Neutrophil (primary cell): ENCODE data around the gene RPS6KA4.

ENCODE experiments used
- H3K27ac ChIP-seq: fragments of 200-600 bp; sonication (generic); 2 replicates; pipeline ENCODE4 v1.5.1; 2016; ENCODE audit warnings: mild to moderate bottlenecking, moderate library complexity
- H3K27me3 ChIP-seq: fragments of 200-600 bp; sonication (generic); 2 replicates; pipeline ENCODE4 v1.6.0; 2016; ENCODE audit warnings: mild to moderate bottlenecking
- H3K36me3 ChIP-seq: fragments of 200-600 bp; sonication (generic); 2 replicates; pipeline ENCODE4 v1.5.1; 2017
- H3K4me1 ChIP-seq, 2 experiments: fragments of 200-600 bp in 1 of 2; sonication (generic) in 1 of 2; 1 replicate in 1 of 2; 2 replicates in 1 of 2; pipeline versions ENCODE4 v1.5.1 to v1.6.1; 2013 to 2016; ENCODE audit warnings: low read depth in 1 of 2, low read length in 1 of 2, mild to moderate bottlenecking in 1 of 2, moderate library complexity in 1 of 2; ENCODE audit not compliant: control insufficient read depth in 1 of 2, insufficient read depth in 1 of 2
- H3K4me3 ChIP-seq, 2 experiments: fragments of 200-600 bp in 1 of 2; sonication (generic) in 1 of 2; 1 replicate in 1 of 2; 2 replicates in 1 of 2; pipeline ENCODE4 v1.5.1; 2013 to 2016; ENCODE audit warnings: low read depth in 1 of 2, low read length in 1 of 2, mild to moderate bottlenecking in 1 of 2, moderate library complexity in 1 of 2
- H3K9me3 ChIP-seq: fragments of 200-600 bp; sonication (generic); 2 replicates; pipeline ENCODE4 v1.5.1; 2016
- TF ChIP-seq, protein P1 (sequence below): fragments of 200-600 bp; sonication (generic); IDR thresholded peaks from 2 replicates; pipeline ENCODE4 v1.5.1; 2016; ENCODE audit warnings: antibody characterized with exemption

RPS6KA4 gene

DNA sequence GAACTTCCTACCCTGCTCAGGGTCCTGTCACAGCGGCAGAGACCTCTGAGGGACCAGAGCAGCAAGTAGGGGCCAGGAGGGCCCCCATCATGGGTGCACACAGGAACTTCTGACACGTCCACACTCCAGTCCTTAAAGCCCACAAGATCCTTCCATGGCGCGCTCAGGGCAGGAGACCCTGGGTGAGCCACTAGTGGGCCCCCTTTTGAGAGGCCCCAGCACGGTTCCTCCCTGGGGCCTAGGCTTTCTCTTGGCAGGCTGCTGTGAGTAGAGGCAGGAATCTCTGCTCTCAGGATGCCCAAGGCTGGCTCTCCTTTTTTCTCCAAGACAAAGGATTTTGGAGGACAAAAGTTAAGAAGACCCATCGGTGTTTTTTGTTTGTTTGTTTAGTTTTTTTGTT is 22.4 kb downstream of the RPS6KA4 start:
- no peak overlapping the region for H3K4me3 ChIP-seq
- H3K4me1 ChIP-seq, result peaks cover 14 to 16% of the 10 kb centered on the region in 2 experiments
- H3K27me3 ChIP-seq, result no peaks in the 10 kb centered on the region
- H3K9me3 ChIP-seq, result no peaks in the 10 kb centered on the region
- H3K36me3 ChIP-seq, result no peaks in the 10 kb centered on the region
- TF ChIP-seq, protein P1, sequence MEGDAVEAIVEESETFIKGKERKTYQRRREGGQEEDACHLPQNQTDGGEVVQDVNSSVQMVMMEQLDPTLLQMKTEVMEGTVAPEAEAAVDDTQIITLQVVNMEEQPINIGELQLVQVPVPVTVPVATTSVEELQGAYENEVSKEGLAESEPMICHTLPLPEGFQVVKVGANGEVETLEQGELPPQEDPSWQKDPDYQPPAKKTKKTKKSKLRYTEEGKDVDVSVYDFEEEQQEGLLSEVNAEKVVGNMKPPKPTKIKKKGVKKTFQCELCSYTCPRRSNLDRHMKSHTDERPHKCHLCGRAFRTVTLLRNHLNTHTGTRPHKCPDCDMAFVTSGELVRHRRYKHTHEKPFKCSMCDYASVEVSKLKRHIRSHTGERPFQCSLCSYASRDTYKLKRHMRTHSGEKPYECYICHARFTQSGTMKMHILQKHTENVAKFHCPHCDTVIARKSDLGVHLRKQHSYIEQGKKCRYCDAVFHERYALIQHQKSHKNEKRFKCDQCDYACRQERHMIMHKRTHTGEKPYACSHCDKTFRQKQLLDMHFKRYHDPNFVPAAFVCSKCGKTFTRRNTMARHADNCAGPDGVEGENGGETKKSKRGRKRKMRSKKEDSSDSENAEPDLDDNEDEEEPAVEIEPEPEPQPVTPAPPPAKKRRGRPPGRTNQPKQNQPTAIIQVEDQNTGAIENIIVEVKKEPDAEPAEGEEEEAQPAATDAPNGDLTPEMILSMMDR, result no peak
- no peak overlapping the region for H3K27ac ChIP-seq

DNA sequence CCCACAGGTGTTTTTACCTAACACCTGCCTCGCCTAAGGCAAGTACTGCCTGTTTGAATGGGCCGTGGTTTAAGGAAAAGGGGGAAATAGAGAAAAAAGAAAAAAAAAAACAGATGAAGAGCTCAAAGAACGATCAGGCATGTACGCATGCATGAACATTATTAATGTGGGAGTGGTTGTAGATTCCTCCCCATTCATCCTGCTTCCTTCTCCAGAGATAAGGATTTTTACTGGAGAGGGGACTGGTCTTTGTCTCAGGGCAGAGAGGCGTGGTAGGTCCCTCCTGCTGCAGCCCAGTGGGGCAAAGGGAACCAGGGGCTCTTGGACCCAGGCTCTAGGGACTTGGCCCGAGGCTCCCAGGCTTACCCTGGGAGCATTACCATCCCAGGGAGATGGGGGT is 23.1 kb downstream of the RPS6KA4 start:
- H3K4me3 ChIP-seq, result no peak overlapping the region
- no peak overlapping the region for H3K27ac ChIP-seq
- peaks cover 19 to 23% of the 10 kb centered on the region in 2 experiments for H3K4me1 ChIP-seq
- TF ChIP-seq, protein P1, result no peak
- H3K27me3 ChIP-seq, result no peaks in the 10 kb centered on the region
- no peaks in the 10 kb centered on the region for H3K36me3 ChIP-seq
- H3K9me3 ChIP-seq, result no peaks in the 10 kb centered on the region

DNA sequence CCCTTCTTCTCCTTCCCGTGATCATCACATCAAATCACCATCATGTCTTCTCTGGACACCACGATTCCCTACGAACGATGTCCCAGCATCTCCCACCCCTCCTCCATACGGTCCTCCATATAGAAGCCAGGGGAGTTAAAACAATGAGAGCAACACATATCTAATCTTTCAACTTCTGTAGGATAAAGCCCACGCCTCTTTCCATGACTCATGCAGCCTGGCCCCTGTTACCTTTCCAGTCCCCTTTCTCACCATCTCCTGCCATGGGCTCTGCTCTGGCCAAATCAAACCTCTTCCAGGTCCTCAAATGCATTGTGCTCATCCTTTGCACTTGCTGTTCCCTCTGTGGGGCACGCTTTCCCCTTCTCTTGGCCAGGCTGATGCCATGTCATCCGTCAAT is 23.6 kb downstream of the RPS6KA4 start:
- peaks cover 22 to 26% of the 10 kb centered on the region in 2 experiments for H3K4me1 ChIP-seq

DNA sequence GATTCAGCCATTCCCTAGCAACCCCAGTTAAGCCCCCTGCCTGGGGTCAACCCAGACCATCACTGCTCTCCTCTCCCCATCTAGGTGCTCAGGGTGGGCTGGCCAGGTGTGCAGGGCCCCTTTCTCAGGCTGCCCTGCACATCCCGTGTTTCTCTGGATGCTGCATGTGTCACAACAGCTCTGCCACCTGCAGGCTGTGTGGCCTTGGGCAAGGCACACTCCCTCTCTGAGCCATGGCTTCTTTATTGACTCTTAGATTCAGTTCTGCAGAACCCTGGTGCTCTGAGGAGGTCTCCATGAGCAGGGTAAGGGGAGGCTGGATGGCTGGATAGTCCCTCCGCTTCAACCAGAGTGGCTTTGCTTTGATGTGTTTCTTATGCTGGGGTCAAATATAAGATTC is 24.6 kb downstream of the RPS6KA4 start:
- Histone ChIP-seq H3K27me3 (no peaks in the 10 kb centered on the region), H3K9me3 (no peaks in the 10 kb centered on the region), H3K4me3 (no peak overlapping the region), H3K4me1 (peaks cover 22 to 26% of the 10 kb centered on the region in 2 experiments), H3K27ac (no peak overlapping the region), H3K36me3 (no peaks in the 10 kb centered on the region)
- TF ChIP-seq, protein P1, result no peak

More for the DNA sequence above, 23.6 kb downstream of the RPS6KA4 start:
- TF ChIP-seq, protein P1, result no peak
- Histone ChIP-seq H3K4me3 (no peak overlapping the region), H3K27me3 (no peaks in the 10 kb centered on the region), H3K36me3 (no peaks in the 10 kb centered on the region), H3K9me3 (no peaks in the 10 kb centered on the region), H3K27ac (no peak overlapping the region)

DNA sequence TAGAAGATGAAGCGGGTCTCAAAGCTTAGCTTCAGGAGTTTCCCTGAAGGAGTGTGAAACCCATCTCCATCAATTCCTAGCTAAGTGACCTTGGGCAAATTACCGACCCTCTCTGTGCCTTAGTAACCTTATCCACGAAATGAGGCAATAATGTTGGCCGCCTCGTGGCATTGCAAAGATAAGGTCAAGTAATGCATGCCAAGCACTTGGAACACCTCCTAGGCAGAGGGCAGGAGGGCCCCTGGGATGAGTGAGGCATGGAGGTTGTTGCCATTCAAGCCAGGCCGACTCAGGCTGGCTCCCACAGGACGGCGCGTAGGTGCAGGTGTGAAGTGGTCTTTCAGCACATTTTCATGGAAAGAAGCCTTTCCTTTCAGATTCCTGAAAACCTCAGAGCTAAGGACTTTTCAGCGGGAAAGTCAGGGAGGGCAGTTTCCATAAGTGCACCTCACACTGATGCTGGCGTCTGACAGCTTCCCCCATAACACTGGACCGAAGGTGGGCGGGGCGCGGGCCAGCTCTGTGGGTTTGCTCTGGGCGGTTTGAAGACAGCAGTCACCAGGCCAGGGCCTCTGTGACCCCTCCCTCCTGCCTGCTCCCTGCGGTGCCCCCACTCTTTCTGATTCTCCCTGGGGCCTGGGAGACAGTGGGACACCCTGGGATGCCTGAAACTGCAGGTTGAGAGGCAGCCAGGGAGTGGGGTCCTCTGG is 25.2 kb downstream of the RPS6KA4 start:
- H3K27ac ChIP-seq, result no peak overlapping the region
- no peak overlapping the region for H3K4me3 ChIP-seq
- H3K36me3 ChIP-seq, result no peaks in the 10 kb centered on the region
- H3K27me3 ChIP-seq, result no peaks in the 10 kb centered on the region
- H3K4me1 ChIP-seq, result peaks cover 22 to 26% of the 10 kb centered on the region in 2 experiments
- no peaks in the 10 kb centered on the region for H3K9me3 ChIP-seq
- TF ChIP-seq, protein P1, result no peak
